ENCODE data around the gene TFAP2A.
A peak's percentile ranks its signal among the peaks of the same experiment; 100 is the strongest.

The TFAP2A gene

DNA sequence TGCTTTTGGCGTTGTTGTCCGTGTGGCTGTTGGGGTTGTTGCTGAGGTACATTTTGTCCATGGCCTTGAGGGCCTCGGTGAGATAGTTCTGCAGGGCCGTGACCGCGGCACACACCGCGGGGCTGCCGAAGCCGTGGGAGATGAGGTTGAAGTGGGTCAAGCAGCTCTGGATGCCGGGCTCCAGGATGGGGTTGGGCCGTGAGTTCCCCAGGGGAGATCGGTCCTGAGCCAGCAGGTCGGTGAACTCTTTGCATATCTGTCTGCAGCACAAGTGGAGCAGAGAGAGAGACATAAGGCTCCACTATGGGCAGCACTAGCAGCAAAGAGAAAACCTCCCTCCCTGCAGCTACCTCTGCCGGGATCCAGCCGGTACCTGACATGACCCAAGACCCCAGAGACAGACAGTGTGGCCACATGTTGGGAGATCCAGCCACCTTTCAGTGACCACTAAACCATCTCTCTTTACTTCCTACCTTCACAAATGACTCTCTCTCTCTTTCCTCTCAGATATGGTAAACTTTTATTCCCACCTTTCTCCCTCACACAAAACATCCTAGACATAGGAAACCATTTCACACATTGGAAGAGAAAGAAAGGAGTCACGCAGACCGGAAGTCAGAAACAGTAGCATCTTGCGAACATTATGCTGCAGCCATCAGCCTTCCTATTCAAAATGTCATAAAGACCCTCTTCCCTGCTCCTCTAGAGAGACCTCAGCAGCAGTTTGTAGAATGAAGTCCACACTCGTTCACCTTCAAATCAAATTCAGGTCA is 16.2 kb downstream of the TFAP2A start:
- DNase-seq: no peak

DNA sequence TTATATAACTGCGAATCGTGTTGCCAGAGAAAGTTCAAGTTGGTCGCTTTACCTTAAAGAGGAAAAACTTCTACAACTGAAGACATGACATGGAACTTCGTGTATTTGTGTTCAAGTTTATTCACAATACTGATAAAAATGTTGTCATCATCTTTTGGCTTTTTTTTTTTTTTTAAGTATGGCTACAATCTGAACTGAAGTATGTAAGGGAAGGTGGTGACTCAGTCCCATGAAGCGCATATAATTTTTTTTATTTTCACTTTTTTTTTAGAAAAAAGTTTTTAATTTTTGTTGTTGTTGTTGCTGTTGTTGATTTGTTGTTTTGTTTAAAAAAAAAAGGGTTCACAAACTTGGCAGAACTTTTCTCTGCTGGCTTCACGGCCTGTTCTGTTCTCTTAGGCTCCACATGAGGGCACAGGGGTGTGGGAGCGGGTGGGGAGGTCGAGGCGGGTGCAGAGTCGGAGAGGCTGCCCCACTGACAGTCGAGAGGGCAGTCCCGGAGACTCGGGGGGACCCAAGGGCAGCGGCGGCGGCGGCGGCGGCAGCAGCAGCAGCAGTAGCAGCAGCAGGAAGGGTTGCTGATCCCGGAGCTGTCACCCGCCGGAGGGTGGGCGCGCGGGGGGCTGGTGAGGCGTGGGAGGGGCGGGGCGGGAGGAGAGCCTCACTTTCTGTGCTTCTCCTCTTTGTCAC is 17.0 kb downstream of the TFAP2A start:
- no peak for DNase-seq

DNA sequence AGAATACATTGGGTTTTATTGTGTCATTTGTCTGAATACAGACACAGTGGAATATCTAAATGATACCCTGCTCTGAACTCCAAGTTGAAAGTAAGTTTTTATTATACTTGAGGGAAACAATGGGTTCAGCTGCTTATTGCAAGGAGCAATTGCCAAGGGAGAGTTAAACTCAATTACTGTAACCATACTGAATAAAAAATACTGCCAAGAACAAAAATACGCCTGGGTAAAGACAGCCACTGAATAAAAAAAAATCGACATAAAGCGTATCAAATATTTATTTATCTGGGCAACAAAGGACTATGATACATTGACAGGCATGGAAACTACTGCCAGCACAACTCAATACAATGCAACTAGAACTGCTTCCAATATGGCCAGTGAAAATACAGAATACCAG is 18.1 kb downstream of the TFAP2A start:
- no peak for DNase-seq

DNA sequence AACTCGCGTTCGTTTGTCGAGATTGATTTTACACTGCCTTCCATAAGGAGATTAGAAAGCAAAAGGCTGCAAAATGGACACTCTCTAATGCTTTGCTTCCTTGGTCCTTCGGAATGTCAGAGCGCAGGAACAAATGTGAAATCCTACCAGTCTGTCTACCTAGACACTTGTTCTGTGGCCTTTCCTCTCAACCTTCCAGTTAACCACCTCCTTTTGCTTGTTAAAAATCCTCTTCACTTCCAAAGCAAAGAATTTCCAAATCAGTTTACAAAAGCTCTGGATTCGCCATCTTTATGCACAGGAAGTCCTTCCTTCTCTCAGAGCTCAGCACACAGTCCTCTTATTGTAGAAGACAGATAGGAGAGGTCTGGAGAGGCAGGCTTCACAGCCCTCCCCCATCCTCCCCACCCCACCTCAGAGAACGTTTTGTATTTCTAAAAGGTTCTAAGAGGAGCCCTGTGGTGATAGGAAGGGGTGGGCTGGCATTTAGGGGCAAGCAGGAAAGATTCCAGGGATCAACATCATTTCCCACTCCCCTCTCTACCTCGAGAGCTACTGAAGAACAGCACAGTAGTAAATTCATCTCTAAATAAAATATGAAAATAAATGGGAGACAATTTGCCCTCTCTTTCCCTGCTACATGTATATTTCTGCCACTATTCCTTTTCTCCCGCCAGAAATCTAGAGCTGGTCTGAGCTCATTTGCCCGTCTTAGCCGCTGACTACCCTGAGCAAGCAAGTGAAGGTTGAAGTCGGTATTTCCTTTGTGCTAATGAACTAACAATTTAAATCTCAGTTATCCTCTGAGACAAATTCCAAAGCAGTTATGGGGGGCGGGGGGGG is 18.9 kb downstream of the TFAP2A start:
- no peak for DNase-seq

DNA sequence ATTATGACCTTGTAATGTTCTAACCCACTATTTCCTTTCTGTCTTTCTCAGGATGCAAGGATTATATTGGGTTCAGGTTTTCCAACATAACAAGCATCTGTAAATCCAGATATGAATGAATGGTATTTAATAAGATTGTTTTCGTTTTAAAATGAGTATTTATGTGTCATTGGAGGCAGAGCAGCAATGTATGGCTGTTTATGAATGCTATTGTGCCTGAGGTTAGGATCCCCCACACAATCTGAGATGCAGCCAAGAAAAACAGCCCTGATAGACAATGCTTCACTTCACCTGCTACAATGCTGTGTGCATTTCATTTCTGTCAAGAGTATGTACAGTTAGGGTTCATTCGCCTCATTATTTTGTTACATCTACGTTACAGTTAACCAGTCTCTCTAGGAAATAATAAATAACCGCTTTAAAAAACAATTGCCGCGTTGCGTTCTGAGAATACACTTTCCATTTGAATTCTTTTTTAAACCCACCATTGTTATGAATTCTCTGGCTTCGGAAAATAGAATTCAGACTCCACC is 19.6 kb downstream of the TFAP2A start:
- no peak for DNase-seq

DNA sequence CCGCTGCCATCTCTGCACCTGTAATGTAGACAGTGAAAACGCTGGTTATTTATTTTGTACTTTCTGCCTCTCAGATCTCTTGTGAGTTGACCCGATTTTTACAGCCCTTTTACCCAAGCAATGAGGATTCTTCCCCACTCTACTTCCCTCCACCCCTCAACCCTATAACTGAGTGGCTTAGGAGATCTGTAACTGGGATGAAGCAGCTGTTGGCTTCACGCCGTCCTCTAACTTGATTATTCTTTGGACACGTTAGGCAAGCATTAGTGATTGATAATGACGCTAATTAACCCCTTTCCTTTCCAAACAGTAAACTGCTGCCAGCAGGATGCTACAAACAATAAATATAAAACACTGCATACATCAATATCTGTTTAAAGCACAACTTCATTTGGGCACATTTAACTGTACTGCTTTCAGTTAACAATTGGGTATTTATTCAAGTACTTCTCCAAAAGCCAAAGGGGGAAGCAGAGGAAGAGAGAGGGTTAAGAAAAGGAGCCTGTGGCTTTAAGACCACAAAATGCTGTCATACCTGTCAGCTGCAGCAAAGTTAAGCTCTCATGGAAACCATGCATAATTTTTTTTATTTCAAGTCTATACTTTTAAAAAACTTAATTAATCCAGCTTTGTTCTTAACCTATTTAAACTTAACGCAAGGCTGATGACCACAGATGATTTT is 21.2 kb downstream of the TFAP2A start:
- peak; percentile 54 for DNase-seq

DNA sequence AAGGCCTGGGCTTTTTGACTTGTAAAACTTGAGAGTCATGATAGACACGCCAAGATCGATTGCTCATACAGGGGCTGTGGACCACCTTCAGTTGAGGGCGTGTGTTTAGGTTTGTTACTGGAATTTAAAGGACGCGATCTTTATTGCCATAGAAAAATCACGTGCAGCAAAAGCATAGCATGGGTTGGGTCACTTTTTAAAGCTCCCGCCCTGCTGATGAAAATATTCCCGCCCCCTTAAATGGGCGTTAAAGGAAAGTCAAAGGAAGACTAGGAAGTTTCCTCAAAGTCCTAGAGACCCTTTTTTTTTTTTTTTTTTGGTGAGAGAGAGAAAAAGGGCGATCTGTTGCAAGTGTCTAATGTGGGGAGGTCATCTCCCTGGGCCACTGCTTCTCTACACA is 23.1 kb downstream of the TFAP2A start:
- no peak for DNase-seq

DNA sequence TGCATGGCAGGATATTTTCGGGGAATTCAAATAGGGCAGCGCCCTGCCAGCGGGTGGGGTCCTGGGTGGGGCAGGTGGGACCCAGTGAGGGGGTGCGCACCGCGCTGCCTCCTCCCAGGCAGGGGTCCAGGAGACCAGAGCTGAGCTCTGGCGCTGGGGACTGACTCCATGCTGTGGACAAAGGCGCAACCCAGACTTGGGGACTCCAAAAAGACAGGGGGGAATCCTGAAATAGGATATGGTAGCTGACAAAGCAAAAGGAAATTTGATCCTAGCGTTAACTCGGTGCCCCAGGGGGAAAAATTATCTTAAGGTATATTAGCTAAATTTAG is 23.6 kb downstream of the TFAP2A start:
- DNase-seq: peak; percentile 11

DNA sequence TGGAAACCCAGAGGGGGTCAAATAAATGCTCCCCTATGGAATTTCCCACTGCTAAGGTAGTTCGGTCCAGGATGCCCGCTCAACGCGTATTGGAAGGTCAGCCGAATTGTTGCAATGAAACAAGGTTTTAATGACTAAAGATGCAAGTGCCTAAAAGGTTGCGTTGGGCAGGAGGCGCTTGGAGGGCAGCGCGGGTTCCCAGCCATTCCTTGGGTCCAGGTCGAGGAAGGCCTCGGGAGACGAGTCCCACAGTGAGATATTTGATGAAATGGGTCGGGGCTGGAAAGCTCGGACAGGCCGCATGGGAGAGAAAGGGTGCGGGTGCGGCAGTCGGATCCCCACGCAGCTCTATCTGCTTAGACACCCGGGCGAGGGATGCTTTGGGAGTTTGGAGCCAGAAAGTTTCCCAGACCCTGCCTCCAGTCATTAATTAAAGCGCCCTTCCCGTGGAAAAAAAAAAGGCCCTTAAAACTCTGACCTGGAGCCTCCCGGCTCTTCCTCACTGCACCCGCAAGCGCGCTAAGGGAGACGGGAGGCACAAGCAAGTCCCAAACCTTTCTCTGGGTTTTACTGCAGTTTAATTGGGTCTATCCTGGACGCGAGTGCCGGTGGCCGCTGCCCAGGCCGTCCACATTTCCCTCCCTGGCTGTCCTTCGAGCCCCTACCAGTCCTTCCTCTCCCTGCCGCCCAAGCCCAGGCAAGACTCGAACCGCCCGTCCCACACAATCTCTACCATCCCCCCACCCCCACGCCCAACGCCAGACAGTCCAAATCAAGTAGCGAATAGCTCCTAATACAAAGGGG is 24.2 kb downstream of the TFAP2A start:
- DNase-seq: no peak

DNA sequence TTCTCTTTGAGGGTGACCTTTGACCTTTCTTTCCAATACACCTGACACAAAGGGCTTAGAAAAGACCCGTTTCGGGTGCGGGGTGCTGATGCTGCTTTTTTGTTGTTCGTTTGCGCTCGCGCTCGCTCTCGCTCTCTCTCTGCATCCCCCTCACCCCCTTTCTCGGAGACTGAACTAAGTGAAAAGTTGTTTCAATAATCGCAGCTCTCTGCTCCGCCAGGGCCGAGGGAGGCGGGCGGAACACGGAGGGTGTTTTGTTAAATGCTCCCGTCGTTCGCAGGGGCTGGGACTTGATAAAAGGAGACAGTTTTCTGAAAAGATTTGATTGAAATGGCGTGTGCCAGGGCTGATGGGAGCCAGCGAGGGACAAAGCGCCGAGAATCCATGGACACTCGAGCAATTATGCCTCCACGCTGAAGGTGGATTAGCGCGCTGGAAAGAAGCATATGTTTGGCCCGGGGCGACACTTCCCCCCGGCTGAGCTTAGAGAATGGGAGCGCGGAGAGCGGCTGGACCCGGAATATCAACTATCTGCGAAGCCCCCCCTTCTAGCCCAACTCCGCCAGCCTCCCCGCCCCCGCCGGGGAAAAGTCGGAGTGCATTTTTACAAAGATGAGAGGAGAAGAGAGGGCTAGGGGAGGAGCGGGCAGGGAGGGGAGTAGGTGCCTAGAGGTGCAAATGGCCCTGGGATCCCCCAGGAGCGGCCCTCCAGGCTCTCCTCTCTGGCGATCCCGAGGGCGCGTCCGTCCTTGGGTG is 25.0 kb downstream of the TFAP2A start:
- DNase-seq: no peak

DNA sequence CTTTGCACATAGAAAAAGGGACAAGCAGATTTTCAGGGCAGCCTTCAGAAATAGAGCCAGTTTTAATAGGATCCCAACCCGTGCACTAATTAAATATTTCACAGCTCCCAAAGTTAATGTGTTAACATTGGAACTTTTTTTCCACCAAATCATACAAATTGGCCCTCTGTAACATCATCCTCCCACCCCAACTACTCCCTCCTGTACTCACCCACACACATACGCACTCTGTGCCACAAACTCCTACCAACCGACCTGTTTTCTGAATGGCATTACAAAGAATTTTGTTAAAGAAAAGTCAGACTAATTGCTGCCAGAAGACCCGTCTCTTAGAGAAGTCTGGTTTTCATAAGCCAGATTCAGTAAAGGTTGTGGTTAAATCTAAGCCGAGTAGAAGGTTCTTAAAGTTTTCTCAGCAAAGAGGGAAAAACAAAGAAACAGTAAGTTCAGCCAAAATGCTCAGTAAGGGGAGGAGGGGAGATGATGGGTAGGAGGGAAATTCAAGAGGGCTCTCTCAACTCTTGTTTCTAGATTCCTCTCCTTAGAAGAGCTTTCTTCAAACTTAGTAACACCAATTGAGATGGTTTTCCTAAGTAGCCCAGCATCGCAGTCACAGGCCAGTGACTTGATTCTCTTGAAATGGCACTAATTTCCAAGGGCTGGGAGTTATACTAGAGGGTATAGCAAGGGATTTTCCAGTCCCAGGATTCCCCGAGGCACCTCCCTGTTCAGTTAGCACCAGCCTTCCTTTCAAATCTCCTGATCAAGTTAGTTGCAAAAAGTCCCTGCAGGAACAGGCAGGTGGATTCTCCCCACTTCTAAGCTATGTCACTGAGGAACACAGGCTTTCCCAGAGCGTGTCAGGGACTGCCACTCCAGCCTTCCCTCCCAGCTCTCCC is 27.9 kb downstream of the TFAP2A start:
- DNase-seq: no peak

DNA sequence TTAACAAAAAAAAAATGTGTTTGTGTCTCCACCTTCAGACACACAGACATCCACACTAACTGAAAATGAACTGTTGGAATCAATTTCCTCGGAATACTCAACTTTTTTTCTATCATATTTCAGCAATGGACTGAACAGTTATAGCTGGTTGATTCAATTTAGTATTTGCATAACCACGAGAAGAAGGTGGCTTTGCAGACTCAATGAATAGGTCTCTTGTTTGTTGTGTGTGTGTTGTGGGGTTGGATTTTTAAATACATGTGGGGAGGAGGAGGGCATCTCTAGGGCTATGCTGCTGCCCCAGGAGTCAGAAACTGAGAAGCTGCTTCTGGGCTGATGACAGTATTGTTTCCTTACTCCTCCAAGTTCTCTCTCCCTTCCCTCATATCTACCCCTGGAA is 28.7 kb downstream of the TFAP2A start:
- no peak for DNase-seq

DNA sequence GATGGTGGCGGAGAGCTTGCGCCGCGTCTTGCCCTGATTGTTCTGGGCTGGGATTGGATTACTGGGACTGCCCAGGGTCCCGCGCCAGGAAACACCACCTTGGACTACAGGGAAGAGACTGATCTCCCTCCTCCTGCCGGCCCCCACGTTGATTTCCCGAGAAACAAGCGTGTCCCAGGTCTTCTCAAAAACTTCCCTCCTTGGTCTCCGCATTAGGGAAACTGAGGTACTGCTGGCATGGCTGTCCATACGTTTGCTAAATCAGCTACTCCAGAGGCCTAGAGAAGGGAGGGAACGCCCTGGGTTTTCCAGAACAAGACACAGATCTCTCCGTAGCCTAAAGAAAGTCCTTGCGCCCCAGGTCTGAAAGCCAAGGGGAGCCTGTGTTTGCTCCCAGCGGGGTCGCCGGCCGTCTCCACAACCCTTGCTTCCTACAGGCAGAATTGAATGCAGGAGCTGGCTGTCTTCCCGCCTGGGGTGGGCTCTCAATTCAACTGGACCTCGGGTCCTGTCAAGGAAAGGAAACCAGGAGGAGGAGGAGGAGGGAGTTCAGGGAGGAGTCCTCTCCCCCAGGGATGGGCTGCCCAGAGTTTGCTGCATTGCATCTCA is 29.2 kb downstream of the TFAP2A start:
- DNase-seq: no peak

DNA sequence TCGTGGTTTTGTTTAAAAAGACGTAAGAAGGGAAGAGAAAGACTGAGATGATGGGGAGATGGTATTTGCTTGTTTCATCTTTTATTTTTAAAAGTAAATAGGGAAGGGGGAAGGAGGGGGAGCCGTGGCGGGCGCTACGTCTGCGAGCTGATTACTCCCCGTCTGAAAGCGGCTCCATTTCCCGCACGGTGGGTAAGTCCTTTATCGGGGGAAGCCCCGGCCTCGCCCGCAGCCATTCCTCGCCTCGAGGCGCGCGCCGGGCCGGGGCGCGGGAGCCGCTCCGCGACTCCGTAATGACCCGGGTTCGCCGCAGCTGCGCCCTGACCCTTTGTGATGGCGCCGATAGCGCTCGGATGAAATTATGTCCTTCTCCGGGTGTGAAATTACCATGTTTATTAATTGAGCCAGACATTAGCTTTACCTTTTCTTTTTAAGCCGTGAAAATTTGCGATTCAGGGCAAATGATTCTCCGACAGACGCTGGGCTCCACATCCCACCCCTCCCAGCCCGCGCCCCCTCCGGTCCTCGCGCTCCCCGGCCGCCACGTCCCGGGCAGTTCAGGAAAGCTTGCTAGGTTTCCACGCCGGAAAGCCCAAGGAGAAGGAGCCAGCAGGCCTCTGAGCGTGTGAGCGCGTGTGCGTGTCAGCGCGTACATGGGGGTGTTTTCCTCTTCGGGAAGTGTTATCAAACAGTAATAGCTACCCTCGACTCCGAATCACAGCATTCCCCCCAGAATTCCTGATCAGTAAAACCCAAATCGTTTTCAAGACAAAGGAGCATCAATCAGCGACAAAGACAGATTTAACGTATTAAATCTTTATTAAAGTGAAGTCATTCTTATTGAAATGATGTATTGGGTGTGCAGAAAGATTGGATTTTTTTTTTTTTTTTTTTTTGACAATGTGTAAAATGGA is 30.0 kb downstream of the TFAP2A start:
- no peak for DNase-seq

DNA sequence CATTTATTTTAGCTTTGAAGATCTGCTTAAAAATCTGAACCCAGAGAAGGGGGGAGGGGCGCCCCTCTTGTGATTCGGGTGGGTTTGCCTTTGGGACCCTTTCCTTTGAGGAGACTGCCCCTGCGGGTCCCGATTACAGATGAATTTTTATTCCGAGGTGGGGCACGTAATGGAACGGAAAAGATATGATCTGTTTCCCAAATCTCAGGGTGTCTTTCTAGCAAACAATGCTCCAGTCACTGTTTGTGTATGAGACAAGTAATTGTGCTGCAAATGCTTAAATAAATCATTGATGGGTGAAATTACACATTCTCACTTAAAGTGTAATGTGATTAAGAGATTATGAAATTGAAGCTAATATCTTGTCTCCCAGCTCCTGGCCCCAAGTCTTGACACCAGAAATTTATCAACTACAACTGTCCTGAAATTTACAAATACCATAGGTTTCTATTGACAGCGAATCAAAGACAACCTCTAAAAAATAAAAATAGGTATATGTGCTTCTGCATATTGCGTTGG is 30.7 kb downstream of the TFAP2A start:
- DNase-seq: no peak

DNA sequence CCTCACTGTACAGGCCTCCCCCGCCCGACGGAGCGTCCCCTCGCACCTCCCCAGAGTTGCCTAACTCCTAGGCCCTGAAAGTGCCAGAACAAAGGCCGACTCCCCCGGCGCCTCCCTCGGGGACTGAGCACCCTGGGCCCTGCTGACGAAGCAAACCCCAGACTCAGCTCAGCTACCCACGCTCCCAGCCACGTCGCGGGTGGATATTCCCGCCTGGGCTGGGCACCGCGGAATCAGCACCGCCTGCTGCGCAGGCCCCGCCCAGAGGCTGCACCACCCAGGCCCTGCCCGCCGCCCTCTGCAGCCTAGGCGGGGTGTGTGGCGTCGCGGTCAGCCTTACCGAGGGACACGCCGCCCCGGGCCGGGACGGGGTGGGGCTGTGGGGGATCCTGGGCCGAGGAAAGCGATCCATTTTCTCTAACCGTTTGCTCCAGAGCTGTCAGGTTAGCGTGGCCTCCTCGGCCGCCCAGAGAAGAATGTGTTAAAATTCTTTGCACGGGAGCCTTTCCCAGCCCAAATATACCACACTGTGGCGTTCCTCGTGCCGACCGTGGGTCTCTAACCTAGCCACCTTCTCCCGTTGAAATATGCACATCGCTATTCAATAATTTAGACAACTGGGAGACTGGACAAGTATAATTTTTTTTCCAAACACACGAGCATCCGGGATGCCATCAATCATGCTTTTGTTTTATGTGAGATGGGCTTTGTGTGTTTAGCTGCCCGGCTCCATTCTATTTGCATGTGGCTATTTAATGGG is 31.4 kb downstream of the TFAP2A start:
- DNase-seq: no peak

DNA sequence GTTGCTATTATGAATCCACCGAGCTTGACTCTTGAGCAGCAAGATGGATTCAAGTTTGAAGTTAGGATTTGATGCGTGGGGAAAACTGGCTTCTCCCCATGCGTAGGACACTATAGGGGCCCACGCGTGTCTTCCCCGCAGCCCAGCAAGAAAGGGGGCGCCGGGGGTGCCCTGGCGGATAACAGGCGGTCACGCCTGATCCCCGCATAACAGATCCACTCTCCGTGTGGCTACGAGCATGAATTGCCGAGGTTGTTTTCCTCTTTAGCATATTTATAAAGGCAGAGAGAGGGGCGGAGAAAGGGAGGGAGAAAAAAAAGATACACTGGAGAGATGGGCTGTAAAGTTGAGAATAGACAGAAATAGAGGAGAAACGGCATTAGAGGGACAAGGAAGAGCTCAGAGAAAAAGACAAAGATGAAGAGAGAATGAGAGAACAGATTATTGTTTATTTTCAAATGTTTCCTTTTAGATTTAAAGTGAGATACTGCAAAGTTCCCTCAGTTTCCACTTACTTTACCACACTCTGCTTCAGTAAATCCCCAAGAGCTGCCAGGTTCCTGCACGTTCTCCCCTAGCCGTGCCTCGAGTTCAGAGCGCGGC is 32.0 kb downstream of the TFAP2A start:
- no peak for DNase-seq
